ENCODE results near the gene EPHB3.

GRCh38 chr3:184568560-184568923, 7.0 kb downstream of the EPHB3 start:
- TF ChIP-seq NFIC (IDR thresholded peaks at IDR 0.05) (no peak), EGR1 (IDR thresholded peaks at IDR 0.05) (no peak), YY1 (IDR thresholded peaks at IDR 0.05; ENCODE audit: low read depth) (no peak), EP300 (IDR thresholded peaks at IDR 0.05; ENCODE audit: borderline replicate concordance) (no peak), CEBPB (IDR thresholded peaks at IDR 0.05) (no peak)
